Activated CD4-positive, alpha-beta T cell treated with anti-CD3 and anti-CD28 coated beads, Interleukin-2, Interleukin-4, amounts not matched to agents 100 ng/mL and 50 ng/mL, durations not matched to agents 16 hours and 8 hours (primary cell): ENCODE measurements around the gene OSBPL10.

Source experiments
- DNase-seq: peaks from one replicate; pipeline ENCODE4 v3.0.0-alpha.2; 2020; ENCODE audit warnings: low spot score

Gene OSBPL10

DNA sequence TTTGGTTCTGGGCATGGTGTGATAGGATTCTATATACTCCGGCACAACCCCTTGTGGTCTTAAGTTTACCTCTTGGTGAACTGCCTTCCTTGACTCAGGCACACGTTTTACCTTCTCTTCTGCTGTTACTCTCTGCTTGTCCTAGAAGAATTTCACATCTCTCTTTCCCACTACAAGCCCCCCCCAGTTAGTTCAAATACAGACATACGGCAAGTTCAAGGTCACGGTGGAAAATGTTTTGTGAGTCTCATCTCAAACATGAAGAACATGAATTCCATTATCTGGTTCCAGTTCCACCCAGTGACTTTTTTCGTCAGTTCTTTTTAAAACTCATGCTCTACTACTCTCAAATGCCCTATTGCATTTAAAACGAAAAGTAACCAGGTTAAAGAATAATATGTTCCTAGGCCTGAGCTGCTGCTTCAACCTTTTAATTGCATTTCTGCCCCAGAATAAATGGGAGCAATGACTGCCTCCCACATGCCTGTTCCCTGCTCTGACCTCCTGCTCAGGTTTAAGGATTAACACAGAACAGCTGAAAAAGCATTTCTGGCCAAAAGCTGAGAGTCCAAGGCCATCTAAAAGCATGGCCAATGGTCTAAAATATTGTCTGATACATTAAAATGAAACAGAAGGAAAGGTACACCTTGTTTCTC, 132.8 kb downstream of the OSBPL10 start:
- DNase-seq = no peak

- DNase-seq = no peak
Observed at GRCh38 chr3:31847760-31848159, 133.3 kb downstream of the OSBPL10 start.

- peak; percentile 13 for DNase-seq
Observed at GRCh38 chr3:31841515-31841914, 139.5 kb downstream of the OSBPL10 start.

DNA sequence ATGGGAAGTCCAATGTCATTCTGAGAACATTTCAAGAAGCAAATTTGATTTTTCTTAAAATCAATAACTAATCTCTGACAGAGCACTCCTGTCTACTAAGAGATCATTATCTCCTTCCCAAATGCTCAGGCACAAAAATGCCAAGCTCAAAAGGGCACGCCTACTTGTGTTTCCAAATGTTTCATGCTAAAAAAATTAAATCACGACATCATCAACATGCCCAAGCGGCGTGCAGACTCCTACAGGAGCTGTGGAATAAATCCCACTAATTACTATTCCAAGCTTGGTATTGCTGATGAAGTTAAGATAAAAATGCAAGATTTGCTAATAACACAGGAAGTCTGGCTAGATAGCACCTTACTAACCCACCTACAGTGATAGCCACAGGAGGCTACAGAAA, 140.8 kb downstream of the OSBPL10 start:
- no peak for DNase-seq

DNA sequence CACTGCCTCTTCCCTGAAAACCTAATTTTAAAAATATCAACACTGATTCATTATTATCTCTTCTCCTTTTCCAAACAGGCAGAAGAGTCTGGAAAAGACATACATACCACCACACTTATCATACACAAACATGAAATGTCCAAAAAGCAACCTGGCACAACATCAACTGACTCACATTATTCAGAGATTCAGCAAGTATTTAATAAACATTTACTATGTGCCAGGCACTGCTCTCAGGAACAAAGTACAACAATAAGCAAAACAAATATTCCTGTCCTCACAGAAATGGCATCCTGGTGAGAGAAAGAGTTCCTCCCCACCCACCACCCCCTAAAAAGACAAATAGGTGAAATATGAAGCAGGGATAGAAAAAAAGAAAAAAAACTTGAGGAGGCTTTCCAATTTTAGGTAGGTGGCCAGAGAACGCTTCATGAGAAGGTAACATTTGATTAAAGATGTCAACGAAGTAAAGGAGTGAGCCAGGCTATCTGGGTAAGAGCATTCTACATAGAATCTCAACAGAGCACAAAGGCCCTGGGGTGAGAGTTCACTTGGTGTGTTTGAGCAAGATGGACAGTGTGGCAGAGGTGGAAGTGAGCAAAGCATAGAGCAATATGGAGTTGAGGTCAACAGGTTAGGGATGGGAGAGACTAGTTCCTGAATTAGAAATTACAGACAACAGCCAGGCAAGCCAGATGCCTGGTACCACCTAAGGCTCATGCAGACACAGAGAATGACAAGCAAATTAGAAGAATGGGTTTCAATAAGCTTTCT, 141.7 kb downstream of the OSBPL10 start:
- no peak for DNase-seq

DNA sequence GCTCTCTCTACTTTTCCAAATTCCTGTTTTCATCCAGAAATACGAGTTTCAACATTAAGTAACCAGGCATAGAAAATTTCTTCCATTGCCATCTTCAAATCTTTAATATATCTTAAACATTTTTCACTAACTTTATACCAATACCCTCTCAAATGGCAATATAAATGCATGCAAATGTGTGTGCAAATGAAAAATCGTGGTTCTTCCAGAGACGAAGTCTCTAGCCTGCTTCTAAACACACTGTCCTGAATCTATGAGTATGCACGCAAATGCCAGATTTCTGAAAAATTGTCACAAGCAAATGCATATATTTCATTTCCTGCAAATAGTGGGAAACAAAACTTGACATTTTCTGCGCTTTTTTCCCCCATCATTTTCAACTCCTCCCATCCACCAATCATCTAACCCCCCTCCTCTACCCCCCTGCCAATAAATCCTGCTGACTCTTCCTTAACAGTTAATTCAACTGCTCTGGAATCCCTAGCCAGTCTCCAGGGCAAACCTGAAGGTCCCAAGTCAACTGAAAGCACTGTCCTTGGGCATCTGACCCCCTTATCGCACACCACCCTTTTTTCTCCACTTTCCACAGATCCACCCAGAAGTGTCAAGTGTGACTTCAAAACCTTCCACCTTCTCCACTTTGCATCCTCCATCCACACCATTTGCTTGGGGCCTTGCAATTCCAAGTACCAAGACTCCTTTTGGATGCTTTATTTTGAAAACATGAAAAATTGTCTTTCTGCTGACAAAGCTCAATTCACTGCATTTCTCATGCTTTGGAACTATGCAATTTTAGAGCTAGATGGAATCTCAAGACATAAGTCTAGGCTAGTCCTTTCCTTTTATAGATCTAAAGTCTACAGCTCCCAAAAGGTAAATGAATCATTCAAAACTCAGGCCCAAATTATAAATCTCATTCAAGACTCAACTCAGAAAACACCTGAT, 144.7 kb downstream of the OSBPL10 start:
- no peak for DNase-seq

DNA sequence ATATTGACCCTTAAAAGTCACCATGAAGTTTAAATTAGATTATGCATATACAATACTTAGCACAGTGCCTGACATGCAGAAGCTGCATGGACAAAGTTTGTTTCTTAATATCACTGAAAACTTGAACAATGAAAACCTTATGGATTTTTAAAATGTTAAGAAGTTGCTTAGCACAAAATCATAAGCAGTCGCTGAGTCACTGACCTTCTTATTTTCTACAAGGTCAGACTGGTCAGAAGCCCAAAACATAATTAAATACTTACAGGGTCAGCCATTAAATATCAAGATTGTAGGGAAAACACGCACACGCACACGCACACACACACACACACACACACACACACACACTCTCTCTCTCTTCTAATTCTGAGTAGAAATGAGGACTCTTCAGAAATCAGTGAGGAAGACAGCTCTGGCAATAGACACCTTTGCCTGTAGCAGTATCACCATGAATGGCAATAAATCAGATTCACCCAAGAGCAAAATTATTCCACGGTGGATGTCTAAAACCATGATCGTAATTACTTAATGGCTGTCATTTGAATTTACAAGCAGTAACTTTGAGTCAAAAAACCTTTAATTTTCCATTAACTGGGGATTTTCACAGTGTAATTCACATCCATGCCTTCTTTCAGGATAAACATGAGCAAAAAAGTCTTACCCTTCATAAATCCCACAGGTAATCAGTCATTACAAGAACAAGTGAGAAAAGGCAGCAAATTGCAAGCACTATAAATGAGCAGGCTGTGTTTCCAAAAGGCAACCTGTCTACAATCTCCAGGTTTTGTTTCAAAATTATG, 147.5 kb downstream of the OSBPL10 start:
- no peak for DNase-seq

DNA sequence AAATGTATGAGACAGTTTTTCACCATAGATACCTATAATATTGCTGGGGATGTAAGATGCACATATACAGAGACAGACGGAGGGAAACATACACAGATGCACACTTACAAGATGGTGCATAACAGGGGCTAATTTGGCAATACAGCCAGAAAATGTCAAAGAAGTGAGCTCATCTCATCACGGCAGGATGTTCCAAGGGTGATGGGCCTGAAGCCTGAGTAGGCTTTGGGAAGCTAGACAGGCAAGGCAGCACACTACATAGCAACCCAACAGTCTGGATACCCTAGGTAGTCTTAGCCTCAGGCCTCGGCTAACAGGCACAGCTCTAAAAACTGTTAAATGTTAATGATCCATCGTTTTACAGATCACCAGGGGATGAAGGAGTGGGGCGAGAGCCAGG, 148.5 kb downstream of the OSBPL10 start:
- DNase-seq = no peak

GRCh38 chr3:31831591-31831990, 149.5 kb downstream of the OSBPL10 start:
- no peak for DNase-seq

- no peak for DNase-seq
Observed at GRCh38 chr3:31829826-31830426, 151.1 kb downstream of the OSBPL10 start.

- DNase-seq = no peak
Observed at GRCh38 chr3:31829010-31829409, 152.1 kb downstream of the OSBPL10 start.

- DNase-seq = no peak
Observed at GRCh38 chr3:31828007-31828406, 153.1 kb downstream of the OSBPL10 start.

GRCh38 chr3:31823184-31823583, 157.9 kb downstream of the OSBPL10 start:
- DNase-seq = no peak

- no peak for DNase-seq
Observed at GRCh38 chr3:31821118-31821517, 159.9 kb downstream of the OSBPL10 start.

DNA sequence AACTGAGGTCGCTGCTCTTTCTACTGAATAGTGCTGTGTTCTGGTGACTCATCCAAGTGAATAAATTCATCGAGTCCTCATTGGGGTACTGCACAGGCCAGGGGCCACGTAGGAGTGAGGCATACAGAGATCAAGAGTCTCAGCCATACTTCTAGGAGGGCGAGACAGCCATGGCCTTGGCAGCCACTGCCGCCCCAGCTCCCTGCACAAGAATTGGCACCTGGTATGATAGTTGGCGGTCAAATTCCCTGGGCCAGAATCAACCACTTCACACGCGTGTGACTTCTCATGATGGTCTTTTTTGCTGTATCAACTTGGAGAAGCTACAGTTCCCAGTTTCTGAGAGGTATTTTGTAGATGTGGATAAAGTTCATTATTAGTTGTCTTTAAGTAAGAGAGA, 161.6 kb downstream of the OSBPL10 start:
- DNase-seq = no peak

DNA sequence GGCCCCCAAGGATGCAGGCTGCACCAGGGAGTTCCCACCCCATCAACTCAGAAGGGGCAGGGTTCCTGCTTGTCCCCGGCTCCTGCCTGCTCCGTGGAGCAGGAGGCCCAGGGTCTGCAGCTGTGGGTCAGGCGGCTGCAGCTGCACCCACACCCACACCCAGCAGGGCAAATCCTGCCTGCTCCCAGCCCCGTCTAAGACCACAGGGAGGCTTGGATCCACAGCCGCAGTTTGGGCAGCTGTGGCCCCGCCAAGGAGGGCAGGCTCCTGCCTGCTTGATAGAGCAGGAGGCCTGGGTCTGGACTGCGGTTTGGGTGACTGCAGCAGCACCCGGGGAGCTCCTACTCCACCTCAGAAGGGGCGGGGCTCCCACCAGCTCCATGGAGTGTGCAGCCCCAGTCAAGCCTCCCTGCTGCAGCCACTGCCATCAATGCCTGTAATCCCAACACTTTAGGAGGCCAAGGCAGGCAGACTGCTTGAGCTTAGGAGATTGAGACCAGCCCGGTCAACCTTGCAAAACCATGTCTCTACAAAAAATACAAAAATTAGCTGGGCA, 163.6 kb downstream of the OSBPL10 start:
- DNase-seq = no peak

DNA sequence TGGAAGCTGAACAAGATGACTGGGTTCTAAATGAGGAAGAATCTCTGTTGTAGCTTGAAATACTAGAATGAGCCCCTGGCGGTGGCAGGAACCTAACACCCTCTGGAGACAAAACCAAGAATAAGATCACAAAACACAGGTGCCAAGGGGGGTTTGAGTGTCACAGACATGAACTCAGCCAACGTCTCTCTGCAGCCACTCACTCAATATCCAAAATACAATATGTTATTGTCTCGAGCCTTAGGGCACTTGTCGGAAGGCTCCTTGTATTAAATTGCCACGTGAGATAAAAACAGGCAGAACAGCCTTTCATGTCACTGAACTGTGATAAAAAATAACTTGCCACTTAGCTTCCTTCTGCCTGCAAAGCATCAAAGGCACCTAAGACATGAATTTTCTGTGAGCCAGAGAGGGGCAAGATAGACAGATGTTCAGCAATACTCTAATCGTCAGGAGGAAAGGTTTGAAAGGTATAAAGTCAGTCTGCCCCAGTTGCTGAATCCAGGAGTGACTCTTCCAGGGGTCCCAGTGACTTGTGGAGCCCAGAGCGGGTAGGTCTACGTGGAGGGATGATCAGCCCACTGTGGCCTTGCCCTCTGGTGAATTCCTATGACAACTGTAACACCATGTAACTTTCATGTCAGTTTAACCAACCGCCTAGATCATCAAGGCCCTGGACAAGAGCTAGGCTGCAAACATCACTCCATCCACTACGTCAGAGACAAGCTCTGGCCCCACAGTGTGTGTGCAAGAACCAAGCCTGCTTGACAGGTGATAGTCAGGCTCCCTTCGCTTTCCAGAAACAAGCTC, 165.2 kb downstream of the OSBPL10 start:
- DNase-seq = no peak

GRCh38 chr3:31815006-31815405, 166.1 kb downstream of the OSBPL10 start:
- DNase-seq = no peak

GRCh38 chr3:31813686-31814085, 167.4 kb downstream of the OSBPL10 start:
- no peak for DNase-seq

DNA sequence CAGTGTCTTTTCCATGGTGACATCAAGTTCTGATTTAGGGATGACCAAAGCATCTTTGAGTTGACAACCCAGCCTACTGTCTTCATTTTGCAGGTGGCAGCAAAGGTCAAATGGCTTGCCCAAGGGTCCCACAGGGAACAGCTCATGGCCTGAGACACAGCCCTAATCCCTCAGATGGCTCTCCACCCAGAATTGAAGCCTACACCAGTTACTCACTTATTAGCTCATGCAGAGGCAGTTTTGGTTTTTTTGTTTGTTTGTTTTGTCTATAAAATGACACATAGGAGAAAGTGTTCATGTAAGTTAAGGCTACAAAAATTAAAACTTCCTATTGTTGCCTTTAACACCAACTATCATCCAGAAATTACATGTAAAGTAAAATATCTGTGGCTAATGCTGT, 167.9 kb downstream of the OSBPL10 start:
- no peak for DNase-seq
